ENCODE results near the gene BATF3.

GRCh38 chr1:212687811-212688210, 11.8 kb downstream of the BATF3 start:
- no peak for TF ChIP-seq CTCF (IDR thresholded peaks at IDR 0.05 in 8 of 11, conservative IDR thresholded peaks at IDR 0.05 in 3 of 11)
- TF ChIP-seq POLR2AphosphoS5 (IDR thresholded peaks at IDR 0.05), result no peak

Measured in spleen (tissue), 7 donors.